NCI-H2196 treated with DMSO at 0.1 percent for 48 hours (cell line): ENCODE measurements around the gene RNF217.
"Not testable (repeated sequence)": the region's sequence is repeated elsewhere in the genome, so short reads cannot be mapped to it uniquely, and the experiment has no call there.

ENCODE experiments used
- DNase-seq: peaks from one replicate; lab custom pipeline; 2025; ENCODE audit not compliant: unreplicated experiment; lab: John Stamatoyannopoulos, UW

Gene RNF217

GRCh38 chr6:125050663-125051318 is 88.6 kb downstream of the RNF217 start:
- no peak for DNase-seq

- no peak for DNase-seq
Measured at GRCh38 chr6:125053809-125054208, 91.6 kb downstream of the RNF217 start.

GRCh38 chr6:125054331-125054730 is 92.1 kb downstream of the RNF217 start:
- DNase-seq = no peak

- DNase-seq = no peak
Measured at GRCh38 chr6:125057392-125058246, 95.4 kb downstream of the RNF217 start.

- DNase-seq = no peak
Measured at GRCh38 chr6:125058546-125058945, 96.3 kb downstream of the RNF217 start.

GRCh38 chr6:125063307-125063706 is 101.1 kb downstream of the RNF217 start:
- no peak for DNase-seq

- no peak for DNase-seq
Measured at GRCh38 chr6:125066140-125066539, 103.9 kb downstream of the RNF217 start.

GRCh38 chr6:125066964-125067363 is 104.7 kb downstream of the RNF217 start:
- DNase-seq = no peak

- DNase-seq = no peak
Measured at GRCh38 chr6:125067552-125067951, 105.3 kb downstream of the RNF217 start.

GRCh38 chr6:125073071-125073470 is 110.8 kb downstream of the RNF217 start:
- DNase-seq = no peak

GRCh38 chr6:125074120-125074519 is 111.9 kb downstream of the RNF217 start:
- DNase-seq = no peak

- not testable (repeated sequence) for DNase-seq
Measured at GRCh38 chr6:125075073-125075472, 112.8 kb downstream of the RNF217 start.

GRCh38 chr6:125075741-125076481 is 113.7 kb downstream of the RNF217 start:
- no peak for DNase-seq

- no peak for DNase-seq
Measured at GRCh38 chr6:125076482-125076742, 114.2 kb downstream of the RNF217 start.

GRCh38 chr6:125077453-125077852 is 115.2 kb downstream of the RNF217 start:
- DNase-seq = no peak

- no peak for DNase-seq
Measured at GRCh38 chr6:125078602-125079321, 116.5 kb downstream of the RNF217 start.

GRCh38 chr6:125082908-125083683 is 120.9 kb downstream of the RNF217 start:
- DNase-seq = no peak

- DNase-seq = no peak
Measured at GRCh38 chr6:125083684-125083990, 121.4 kb downstream of the RNF217 start.

- no peak for DNase-seq
Measured at GRCh38 chr6:125086716-125087115, 124.5 kb downstream of the RNF217 start.

GRCh38 chr6:125088963-125089362 is 126.7 kb downstream of the RNF217 start:
- DNase-seq = no peak

GRCh38 chr6:125094563-125094962 is 132.3 kb downstream of the RNF217 start:
- DNase-seq = no peak
